Measurements from ENCODE around the gene TMEM190.

TMEM190 gene

GRCh38 chr19:55369653-55370304 lies 6.8 kb upstream of the TMEM190 start:
- DNase-seq (ENCODE audit: low read depth in 1 of 2, low spot score in 1 of 2) = no peak

GRCh38 chr19:55370305-55370988 lies 6.2 kb upstream of the TMEM190 start, which contains the start of gene IL11:
Gene IL11, minus strand, starts transcription at chr19:55370463. Its CDS starts 153 bp downstream, at chr19:55370310.
- DNase-seq (ENCODE audit: low read depth in 1 of 2, low spot score in 1 of 2) = no peak

- no peak for DNase-seq (ENCODE audit: low read depth in 1 of 2, low spot score in 1 of 2)
These were observed 4.1 kb upstream of the TMEM190 start for GRCh38 chr19:55372316-55373081.

GRCh38 chr19:55373306-55373992 lies 3.2 kb upstream of the TMEM190 start:
- DNase-seq (ENCODE audit: low read depth in 1 of 2, low spot score in 1 of 2) = no peak

GRCh38 chr19:55373993-55374757 lies 2.5 kb upstream of the TMEM190 start:
- no peak for DNase-seq (ENCODE audit: low read depth in 1 of 2, low spot score in 1 of 2)

GRCh38 chr19:55377356-55378131 lies 918 bp downstream of the TMEM190 start:
- DNase-seq (ENCODE audit: low read depth in 1 of 2, low spot score in 1 of 2) = no peak

GRCh38 chr19:55379174-55379573 lies 2.5 kb downstream of the TMEM190 start:
- no peak for DNase-seq (ENCODE audit: low read depth in 1 of 2, low spot score in 1 of 2)

- no peak for DNase-seq (ENCODE audit: low read depth in 1 of 2, low spot score in 1 of 2)
These were observed 5.4 kb downstream of the TMEM190 start for GRCh38 chr19:55382013-55382412.

GRCh38 chr19:55382522-55383054 lies 6.0 kb downstream of the TMEM190 start:
- no peak for DNase-seq (ENCODE audit: low read depth in 1 of 2, low spot score in 1 of 2)

- DNase-seq (ENCODE audit: low read depth in 1 of 2, low spot score in 1 of 2) = no peak
These were observed 6.9 kb downstream of the TMEM190 start for GRCh38 chr19:55383279-55384130.

- no peak for DNase-seq (ENCODE audit: low read depth in 1 of 2, low spot score in 1 of 2)
These were observed 7.7 kb downstream of the TMEM190 start, which contains the start of gene TMEM238 for GRCh38 chr19:55384131-55384919. Gene TMEM238, minus strand, starts transcription at chr19:55384292. Its CDS starts 33 bp downstream, at chr19:55384259.

GRCh38 chr19:55384920-55385723 lies 8.5 kb downstream of the TMEM190 start:
- peak; percentile 82 to 94 for DNase-seq (ENCODE audit: low read depth in 1 of 2, low spot score in 1 of 2)

GRCh38 chr19:55385724-55386492 lies 9.3 kb downstream of the TMEM190 start, which contains the start of gene RPL28:
Gene RPL28, plus strand, starts transcription at chr19:55385932. Its CDS starts 426 bp downstream, at chr19:55386358.
- peak; percentile 95 to 99 for DNase-seq (ENCODE audit: low read depth in 1 of 2, low spot score in 1 of 2)

GRCh38 chr19:55386493-55386971 lies 9.9 kb downstream of the TMEM190 start:
- no peak for DNase-seq (ENCODE audit: low read depth in 1 of 2, low spot score in 1 of 2)

- DNase-seq (ENCODE audit: low read depth in 1 of 2, low spot score in 1 of 2) = no peak
These were observed 11.3 kb downstream of the TMEM190 start for GRCh38 chr19:55387736-55388497.
